ENCODE results near the gene CYGB.
"Not testable (repeated sequence)": the region's sequence is repeated elsewhere in the genome, so short reads cannot be mapped to it uniquely, and the experiment has no call there.

Gene CYGB

DNA sequence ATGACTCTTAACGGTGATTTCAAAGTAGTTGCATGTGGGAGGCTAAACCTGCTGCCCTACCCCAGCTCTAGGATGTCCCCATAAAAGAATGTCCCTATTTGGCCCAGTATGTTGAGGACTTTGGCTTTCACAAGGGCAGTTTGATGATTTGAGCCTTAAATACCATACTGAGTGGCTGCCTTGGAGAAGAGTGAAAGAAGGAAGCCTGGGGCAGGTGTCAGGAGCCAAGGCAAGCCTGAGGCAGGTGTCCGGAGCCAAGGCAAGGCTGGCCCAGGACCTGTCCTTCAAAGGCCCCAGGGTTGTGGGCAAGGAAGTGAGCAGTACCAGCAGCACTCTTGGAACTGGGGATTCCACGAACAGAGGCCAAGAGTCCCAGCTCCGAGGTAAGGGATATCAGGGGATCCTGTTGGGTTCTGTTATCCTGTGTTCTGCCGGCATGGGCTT is 29.5 kb upstream of the CYGB start:
- no peak for DNase-seq

DNA sequence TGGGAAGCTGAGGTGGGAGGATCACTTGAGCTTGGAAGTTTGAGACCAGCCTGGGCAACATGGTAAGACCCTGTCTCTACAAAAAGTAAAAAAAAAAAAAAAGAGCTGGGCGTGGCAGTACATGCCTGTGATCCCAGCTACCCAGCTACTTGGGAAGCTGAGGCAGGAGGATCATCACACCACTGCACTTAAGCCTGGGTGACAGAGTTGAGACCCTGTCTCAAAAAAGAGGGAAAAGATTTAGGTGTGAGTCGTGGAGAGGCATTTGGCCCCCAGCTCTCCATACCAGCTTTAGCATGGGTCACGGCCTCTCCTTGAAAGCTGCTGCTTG is 29.1 kb upstream of the CYGB start:
- no peak for DNase-seq

DNA sequence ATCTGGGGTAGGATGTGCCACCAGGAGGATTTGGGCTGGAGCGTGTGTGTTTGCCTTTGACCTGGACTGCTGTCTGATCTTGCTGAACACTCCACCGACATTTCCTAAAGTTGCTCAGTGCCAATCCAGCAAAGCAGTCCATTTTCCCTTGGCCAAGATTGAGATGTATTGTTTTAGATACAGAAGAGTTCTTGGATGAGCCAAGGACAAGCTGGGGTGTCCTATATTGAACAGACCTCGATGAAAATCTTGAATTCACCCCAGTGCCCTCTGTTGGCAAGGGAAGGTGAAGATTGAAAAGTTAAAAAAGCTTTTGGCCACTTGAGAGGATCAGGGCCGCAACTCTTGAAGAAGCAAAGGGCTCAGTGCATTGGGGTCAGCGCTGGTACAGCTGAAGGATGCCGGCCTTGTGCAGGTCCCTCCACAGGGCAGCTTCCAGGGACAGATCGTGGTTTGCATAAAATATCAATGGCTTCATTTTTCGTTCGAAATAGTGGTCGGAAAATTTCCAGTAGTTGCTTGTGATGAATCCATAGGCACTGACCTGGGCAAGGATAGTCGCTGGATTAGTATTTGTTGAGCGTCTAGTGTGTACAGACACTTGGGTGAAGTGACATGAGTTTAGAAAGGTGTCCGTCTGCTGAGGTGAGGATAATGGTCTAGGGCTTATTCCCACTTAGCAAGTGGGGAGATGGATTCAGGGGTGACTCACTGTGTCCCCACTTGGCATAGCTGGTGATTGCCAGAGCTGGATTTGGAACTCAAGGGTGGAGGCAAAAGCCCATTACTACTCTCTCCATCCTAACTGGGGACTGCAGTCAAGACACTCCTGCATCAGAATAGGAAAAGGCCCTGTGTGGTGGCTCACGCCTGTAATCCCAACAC is 28.5 kb upstream of the CYGB start:
- DNase-seq: no peak

DNA sequence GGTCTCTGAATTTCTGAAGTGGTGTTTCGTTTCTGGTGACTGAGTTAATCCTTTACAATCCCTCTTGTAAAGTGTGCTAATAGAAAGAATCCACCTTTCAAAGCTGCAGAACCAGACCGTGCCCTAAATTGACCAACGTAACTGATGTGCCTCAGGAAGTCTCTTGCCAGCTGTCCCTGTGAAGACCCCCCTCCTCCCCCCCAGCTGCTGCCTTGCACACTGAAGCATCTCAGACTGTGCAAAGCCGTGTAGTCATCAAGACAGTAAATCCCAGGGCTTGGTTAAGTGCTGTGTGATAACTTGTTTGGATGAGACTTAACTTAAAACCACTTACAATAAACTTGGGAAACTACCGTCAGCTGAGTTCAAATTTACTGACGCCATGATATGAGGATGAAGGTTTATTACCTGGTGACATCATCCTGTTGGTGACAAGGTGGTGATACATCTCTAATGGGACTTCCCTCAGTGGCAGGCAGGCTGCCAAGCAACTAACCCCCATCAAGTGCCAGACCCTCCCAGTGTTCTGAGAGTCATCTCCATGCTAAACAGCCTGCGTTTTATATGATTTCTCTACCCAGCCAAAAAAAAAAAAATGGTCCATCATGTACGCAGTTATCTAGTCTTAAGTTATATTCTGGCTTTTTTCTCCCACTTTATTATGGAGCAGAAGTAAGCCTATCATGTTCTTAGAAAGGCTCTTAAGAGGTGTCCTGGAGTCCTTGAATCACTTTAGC is 27.6 kb upstream of the CYGB start:
- peak; percentile 24 for DNase-seq

DNA sequence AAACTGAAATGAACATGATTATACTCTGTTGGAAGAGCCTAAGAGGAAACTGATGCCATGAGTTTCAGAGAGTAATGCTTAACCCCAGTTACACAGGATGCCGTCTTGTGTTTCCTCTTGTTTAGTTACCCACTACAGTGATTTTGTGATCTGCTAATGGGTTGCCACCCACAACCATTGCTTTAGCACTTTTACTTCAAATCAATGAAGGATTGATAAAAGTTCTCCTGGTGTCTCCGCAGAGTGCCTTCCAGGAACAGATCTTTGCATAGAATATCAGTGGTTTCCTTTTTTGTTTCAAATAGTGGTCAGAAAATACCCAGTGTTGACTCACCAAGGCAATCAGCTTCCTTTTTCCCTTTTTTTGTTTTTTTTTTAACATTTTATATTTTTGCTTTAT is 25.9 kb upstream of the CYGB start:
- DNase-seq: peak; percentile 28

DNA sequence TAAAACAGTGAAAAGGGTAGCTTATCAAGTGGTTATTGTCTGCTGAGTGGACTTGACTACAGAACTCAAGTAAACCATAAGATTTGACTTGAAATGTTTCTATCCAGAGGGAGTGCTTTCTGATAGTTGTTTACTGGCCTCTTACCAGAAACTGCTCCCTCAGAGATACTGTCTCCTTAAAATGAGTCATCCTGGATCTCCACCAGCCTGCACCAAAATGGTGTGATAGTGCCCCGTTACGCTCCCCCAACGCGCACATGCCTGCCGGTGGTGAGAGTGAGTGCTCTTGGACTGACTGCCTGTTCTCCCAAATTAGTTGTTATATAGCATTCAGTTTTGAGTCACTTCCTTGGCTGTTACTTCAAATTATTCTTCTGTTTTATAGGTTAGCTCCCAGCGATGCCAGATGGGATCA is 25.2 kb upstream of the CYGB start:
- no peak for DNase-seq

DNA sequence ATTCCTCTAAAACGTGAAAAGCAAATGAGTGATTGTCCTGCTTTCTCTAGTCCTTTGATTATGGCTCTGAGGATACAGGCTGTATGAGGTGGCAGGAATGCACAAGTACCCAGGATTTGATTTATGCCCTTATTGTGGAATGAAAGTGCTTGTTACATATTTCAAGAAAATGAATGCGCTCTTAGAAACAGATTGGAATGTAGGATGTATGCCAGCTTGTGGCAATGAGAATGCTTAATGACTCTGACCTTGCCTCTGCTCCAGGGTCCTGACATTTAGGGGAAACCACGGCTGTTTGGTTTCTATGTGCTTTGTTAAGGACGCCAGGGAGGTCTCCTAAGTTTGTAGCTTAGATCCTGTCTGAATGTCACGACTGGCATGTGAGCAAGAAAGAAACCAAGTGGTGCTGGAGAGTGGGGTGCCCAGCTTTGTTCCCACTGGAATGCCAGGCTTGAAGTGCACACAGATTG is 24.3 kb upstream of the CYGB start:
- DNase-seq: no peak

DNA sequence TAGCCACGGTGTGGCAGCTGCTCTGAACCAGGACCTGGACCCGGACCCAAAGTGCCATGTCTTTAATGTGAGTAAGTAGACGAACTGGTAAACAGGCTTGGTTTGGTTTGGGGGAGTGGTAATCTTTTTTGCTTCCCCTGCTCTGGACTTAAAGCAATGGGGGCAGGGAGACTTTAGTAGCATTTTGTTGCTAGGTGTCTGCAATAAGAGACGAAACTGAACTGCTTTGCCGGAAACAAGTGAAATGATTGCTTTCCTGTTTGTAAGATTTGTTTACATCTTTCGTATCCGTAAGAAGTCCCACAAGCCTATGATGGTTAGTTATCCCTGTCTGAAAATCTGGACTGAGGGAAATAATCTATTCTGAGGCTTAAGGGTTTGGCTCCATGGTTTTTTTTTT is 23.8 kb upstream of the CYGB start:
- DNase-seq: peak; percentile 75

DNA sequence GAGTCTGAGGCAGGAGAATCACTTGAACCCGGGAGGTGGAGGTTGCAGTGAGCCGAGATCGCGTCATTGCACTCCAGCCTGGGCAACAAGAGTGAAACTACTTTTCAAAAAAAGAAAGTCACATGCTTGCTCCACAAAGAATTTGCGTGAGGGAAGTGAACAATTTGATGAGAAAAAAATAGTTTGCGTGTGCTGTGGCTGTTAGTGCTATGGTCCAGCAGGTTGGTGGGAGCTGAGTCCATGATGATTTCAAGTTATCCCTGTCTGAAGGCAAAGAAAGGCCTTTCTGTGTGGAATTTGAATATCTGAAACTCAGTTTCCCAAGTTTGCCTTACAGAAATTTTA is 23.3 kb upstream of the CYGB start:
- DNase-seq: no peak

DNA sequence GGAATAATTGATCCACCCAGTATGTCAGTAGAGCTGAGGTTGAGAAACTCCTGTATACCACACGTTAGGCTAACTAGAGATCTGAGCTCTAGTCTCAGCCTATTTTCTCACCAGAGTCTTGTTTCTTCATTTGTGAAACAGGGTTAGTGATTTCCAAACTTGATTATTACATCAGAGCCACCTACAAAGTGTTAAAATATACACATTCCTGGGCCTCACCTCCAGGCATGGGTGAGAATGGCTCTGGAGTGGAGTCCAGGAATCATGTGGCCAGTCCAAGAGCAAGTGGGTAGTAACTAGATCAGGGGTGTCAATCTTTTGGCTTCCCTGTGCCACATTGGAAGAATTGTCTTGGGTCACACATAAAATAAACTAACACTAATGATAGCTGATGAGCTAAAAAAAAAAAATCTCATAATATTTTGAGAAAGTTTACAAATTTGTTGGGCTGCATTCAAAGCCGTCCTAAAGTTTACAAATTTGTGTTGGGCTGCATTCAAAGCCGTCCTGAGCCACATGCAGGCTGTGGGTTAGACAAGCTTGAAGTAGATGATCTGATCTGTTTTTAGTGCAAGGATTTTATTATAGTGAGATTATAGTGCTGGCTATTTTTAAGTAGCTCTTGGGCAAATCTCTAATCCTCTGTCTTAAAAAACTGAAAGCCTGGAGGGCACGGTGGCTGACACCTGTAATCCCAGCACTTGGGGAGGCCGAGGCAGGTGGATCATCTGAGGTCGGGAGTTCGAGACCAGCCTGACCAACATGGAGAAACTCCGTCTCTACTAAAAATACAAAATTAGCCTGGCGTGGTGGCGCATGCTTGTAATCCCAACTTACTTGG is 22.7 kb upstream of the CYGB start:
- no peak for DNase-seq

DNA sequence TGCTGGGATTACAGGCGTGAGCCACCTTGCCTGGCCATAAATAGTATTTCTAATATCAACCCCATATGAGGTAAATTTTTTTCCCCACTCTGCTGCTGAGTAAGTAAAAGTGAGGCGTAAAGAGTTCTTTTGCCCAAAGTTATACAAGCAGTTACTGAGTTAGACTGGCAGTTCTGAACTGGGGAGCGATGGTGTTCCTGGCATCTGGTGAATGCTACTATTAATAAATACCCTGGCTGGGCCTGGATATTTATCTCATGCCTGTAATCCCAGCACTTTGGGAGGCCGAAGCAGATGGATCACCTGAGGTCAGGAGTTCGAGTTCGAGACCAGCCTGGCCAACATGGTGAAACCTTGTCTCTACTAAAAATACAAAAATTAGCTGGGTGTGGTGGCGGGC is 22.0 kb upstream of the CYGB start:
- DNase-seq: not testable (repeated sequence)

DNA sequence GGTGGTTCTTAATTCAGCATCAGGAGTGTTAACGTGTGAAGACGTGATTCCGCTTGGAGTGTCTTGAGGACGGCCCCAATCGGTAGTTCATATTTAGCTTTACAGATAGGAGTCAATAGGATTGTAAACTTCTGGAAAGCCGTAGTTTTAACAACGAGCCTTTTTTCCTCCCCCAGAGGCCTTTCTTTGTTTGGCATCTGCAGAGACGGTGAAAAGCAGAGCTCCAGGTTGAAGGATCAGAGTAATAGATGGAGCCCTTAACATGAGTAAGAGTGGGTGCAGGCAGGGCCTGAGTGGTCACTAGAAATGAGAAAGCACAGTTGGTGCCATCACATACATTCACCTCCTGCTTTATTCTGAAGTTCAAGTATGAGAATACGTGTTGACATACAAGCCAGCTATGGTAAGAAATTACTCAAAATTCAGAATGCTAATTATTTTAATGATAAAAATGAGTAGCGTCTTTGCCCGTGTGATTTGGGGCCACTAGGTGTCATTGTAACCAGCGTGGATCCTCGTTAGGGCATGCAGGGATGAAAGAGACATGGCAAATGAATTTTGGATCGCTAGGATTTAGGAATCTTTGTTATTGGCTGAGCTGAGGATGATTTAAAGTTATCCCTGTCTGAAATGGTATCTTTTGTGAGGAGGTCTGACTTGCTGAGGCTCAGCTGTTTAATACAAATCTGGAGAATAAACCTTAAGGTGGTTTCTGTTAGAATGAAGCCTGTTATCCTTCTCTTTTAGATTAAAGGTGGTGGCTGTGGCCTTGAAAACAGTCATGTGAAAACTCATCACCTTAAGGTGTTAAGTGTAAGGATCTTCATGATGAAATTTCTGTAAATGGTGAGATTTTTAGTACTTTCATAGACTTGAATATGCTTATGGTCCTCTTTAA is 20.9 kb upstream of the CYGB start:
- DNase-seq: peak; percentile 49

DNA sequence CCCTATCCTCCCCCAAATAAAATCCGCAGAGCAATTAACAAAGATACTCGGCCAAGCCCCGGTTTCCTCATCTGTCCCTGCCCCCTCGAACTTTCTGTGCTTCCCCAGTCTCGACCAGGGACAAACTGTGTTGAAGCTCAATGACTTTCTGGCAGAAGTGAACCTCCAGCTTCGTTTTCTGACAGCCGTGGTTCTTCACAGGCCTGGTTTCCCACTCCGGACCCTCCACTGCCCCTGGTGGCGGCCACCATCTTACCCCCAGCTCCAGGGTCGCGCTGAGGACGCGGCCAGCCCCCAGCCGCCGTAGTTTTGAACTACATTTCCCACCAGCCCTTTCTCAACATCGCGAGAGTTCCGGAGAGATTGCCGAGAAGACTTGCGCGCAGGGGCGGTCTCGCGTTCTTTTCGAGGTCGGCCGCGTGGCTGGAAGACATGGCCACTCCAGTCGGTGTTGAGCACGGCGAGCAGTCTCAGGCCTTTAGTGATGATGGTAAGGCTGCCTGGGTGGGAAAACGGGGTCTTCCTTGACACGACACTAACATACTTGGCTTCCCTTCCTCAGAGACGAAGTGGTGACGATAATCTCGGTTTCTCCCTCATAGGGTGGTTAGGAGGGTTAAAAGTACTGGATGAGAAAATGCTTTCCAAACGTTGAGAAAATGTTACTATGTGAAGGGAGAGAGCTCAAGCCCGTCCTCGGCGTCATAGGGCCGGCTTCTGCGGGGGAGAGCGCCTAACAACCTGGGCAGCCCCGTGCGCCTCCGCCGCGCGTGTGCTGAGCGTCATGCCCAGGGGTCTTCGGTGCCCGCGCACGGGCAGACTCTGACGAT is 20.1 kb upstream of the CYGB start:
- peak; percentile 97 for DNase-seq

DNA sequence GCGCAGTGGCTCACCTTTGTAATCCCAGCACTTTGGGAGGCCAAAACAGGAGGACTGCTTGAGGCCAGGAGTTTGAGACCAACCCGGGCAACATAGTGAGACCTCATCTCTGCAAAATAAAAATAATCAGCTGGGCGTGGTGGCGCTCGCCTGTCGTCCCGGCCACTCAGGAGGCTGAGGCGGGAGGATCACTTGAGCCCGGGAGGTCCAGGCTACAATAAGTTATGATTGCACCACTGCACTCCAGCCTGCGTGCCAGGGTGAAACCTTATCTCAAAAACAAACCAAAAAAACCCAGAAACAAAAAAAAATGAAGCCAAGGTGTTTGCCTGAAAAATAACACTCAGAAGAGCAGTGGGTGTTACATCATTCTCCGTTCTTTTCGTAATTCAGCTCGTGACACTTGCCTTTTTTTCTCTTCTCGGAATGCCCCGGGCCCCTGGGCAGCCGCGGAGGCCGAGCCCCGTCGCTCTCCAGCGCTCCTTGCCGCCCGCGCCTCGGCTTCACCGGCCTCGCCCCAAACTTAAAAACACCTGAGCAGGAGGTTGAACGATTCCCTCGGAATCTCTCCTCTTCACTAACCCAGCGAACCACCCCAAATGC is 19.4 kb upstream of the CYGB start:
- peak; percentile 72 for DNase-seq

DNA sequence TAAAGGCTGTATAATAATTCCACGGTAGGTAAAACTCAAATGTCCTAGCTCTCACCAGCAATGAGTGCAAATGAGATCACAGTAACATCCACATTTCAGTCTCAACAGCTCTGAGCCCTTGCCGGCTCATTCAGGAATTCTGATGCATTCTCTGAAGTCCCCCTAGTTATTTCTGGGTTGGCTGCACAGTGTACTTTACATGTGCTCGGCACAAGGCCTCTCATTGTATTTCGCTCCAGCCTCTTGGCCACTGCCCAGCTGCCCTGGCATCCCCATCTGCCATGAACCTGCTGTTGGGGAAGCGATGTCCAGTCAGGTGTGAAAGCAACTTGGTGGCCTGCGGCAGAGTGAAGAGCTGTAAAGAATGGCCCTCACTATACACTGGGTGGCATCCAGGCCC is 16.6 kb upstream of the CYGB start:
- no peak for DNase-seq

DNA sequence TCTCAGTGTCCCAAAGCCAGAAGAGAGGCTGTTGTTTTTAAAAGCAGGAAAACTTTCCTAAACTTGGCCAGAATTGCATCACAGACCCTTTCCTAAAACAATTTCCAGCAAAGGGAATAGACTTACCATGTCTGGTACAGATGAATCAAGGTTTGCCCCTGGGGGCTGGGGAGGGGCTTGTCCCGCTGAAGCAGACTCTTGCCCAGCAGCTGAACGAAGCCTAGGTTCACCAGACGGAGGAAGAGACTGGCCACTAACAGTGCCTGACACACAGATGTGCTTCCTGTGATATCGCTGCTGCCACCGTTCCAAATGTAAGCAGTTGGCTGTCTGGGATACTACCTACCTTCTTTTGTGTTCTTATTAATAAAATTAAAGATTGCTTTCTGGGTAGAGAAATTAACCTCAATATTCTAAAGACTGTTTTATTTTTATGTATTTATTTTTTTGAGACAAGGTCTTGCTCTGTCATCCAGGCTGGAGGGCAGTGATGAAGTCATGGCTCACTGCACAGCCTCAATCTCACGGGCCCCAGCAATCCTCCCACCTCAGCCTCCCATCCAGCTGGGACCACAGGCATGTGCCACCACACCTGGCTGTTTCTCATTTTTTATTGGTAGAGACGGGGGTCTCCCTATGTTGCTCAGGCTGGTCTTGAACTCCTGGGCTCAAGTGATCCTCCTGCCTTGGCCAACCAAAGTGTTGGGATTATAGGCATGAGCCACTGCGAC is 15.8 kb upstream of the CYGB start:
- DNase-seq: no peak

DNA sequence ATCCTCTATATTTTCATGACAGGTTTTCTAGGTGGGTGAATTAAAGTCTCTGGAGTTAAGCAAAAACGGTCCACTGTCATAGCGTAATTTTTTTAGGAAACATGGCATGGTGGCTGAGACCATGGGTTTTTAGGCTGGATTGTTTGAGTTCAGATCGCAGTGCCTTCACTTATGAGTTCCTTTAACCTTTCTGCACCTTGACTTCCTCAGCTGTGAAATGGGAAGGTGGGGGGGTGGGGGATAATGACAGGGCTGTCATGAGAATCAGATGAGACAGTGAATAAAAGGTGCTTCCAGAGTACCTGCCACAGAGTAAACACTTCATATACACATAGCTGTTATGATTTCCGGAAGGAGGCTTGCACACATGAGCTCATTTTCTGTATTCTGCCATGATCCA is 14.2 kb upstream of the CYGB start:
- DNase-seq: no peak

DNA sequence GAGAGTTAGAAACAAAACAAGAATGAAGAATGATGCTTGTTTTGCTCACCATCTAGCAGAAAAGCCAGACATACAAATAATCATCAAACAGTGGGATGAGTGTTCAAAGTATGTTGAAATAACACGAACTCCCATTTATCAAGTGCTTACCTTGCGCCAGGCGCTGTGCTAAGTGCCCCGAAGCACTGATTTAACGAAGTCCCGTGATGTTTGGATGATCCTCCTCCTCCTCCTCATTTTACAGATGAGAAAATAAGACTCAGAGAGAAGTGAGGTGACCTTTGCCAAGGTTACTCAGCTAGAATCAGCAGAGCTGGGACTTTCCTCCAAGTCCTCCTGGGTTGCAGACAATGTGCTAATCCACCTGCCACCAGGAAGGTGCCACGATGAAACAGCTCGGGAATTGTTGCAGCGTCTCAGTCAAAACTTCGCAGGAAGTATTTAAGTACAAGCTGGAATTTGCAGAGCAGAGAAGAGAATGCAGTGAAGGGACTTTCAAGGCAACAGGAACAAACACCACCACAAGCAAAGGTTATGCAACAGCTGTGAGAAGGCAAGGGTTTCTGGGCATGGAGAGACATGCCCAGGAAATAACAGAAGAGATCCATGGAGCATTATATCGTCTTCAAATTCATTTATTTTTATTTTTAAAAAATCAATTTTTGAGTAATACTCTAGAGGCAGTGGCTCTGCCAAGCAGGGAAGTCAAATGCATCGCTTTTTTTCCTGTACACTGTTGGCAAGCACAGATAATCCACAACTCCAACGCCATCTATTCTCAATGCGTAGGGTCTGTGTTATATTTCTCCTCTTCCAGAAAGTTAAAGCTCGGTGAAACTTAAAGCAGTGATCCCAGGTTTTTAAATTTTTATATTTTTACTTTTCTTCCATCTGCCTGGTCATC is 13.5 kb upstream of the CYGB start:
- DNase-seq: no peak

DNA sequence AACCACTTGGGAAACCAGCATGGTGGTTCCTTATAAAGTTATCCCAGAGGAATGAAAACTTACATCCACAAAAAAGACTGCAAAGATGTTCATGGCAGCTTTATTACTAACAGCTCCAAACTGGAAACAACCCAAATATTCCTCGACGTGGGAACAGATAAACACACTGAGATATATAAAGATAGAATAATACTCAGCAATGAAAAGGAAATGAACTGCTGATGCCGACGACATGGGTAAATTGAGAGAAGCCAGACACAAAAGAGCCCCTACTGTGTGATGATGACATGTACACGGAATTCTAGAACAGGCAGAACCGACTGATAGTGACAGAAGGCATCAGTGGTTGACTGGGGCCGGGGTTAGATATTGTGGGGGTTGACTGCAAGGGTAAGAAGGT is 12.0 kb upstream of the CYGB start:
- no peak for DNase-seq

Measured in CD4-positive, alpha-beta T cell treated with Interleukin-12 subunit alpha and Interleukin-12 subunit beta, for 1 hour (primary cell).